PFSK-1 (cell line): ENCODE data around the gene NAT9.

Experiments
- FOXP2 ChIP-seq: optimal IDR thresholded peaks from 2 replicates; pipeline ENCODE3; 2011; ENCODE audit warnings: borderline replicate concordance, control low read depth, inconsistent platforms; ENCODE audit not compliant: insufficient read depth; ENCODE audit errors: extremely low read length, extremely low read depth
- POLR2AphosphoS5 ChIP-seq: IDR thresholded peaks from 2 replicates; pipeline ENCODE4 v1.6.1; 2012; ENCODE audit warnings: low read depth, mild to moderate bottlenecking, control low read depth, low read length, moderate library complexity
- SIN3A ChIP-seq: IDR thresholded peaks from 2 replicates; pipeline ENCODE4 v1.6.1; 2012; ENCODE audit warnings: mild to moderate bottlenecking, low read length, moderate library complexity, borderline replicate concordance; ENCODE audit not compliant: insufficient read depth
- TAF1 ChIP-seq: IDR thresholded peaks from 2 replicates; pipeline ENCODE4 v1.6.1; 2012; ENCODE audit warnings: low read length, control low read depth, borderline replicate concordance; ENCODE audit not compliant: insufficient read depth
- TF ChIP-seq, protein P1 (sequence below), 2 experiments: IDR thresholded peaks; 2 replicates each; pipeline versions ENCODE4 v1.6.1 to v1.8.0; 2011 to 2012; ENCODE audit warnings: low read depth in 2 of 2, low read length in 2 of 2, control low read depth in 1 of 2, inconsistent platforms in 1 of 2, mild to moderate bottlenecking in 1 of 2, moderate library complexity in 1 of 2; ENCODE audit not compliant: insufficient read depth in 1 of 2

DNA sequence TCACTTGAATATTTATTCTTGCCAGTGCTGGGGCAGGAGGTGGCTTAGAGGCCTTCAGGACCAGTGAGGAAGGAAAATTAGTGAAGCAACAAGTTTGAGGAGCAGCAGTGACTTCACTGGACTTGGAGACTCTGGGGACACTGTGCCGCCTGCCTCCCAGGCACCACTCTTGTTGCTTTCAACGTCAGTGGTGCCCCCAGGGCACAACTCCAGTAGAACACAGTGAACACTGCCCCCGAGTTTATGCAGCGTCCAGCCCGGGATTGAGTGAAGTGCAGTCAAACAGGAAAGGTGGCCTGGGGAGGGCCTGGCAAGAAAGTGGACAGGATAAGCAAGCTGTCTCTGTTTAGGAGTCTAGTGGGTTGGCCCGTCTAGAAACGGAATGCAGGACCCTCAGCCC is 24.4 kb upstream of the NAT9 start:
- TF ChIP-seq, protein P1, sequence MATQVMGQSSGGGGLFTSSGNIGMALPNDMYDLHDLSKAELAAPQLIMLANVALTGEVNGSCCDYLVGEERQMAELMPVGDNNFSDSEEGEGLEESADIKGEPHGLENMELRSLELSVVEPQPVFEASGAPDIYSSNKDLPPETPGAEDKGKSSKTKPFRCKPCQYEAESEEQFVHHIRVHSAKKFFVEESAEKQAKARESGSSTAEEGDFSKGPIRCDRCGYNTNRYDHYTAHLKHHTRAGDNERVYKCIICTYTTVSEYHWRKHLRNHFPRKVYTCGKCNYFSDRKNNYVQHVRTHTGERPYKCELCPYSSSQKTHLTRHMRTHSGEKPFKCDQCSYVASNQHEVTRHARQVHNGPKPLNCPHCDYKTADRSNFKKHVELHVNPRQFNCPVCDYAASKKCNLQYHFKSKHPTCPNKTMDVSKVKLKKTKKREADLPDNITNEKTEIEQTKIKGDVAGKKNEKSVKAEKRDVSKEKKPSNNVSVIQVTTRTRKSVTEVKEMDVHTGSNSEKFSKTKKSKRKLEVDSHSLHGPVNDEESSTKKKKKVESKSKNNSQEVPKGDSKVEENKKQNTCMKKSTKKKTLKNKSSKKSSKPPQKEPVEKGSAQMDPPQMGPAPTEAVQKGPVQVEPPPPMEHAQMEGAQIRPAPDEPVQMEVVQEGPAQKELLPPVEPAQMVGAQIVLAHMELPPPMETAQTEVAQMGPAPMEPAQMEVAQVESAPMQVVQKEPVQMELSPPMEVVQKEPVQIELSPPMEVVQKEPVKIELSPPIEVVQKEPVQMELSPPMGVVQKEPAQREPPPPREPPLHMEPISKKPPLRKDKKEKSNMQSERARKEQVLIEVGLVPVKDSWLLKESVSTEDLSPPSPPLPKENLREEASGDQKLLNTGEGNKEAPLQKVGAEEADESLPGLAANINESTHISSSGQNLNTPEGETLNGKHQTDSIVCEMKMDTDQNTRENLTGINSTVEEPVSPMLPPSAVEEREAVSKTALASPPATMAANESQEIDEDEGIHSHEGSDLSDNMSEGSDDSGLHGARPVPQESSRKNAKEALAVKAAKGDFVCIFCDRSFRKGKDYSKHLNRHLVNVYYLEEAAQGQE (IDR thresholded peaks at IDR 0.05; ENCODE audit: insufficient read depth in 1 of 2, low read depth in 2 of 2, low read length in 2 of 2) = no peak
- TF ChIP-seq TAF1 (no peak), POLR2AphosphoS5 (no peak), SIN3A (no peak), FOXP2 (no peak)
